Measurements from ENCODE around the gene CLNK. TPM values are rescaled to one million over a fixed set of nuclear protein-coding genes. Genes with fewer than 3 reads are reported as not detected.

The CLNK gene
- total RNA-seq, 2 donors from 2014 or later: not detected

- Mint-ChIP-seq H3K4me1 (peaks cover 2% of the 10 kb centered on the region), H3K9me3 (peaks cover 1% of the 10 kb centered on the region), H3K27ac (no peak overlapping the region), H3K4me3 (no peak overlapping the region), H3K36me3 (ENCODE audit: low read depth) (no peaks in the 10 kb centered on the region), H3K27me3 (ENCODE audit: insufficient read depth) (no peaks in the 10 kb centered on the region)
- Histone ChIP-seq H3K9ac (ENCODE audit: extremely low read depth, low read length, poor library complexity, severe bottlenecking) (no peak overlapping the region), H3K9me3 (ENCODE audit: control insufficient read depth, low read length) (no peaks in the 10 kb centered on the region), H3K27ac (ENCODE audit: low read depth, low read length) (no peak overlapping the region), H3K27me3 (ENCODE audit: control insufficient read depth, insufficient read depth, low read length, poor library complexity, severe bottlenecking) (no peaks in the 10 kb centered on the region), H3K36me3 (ENCODE audit: control insufficient read depth, insufficient read depth, low read length) (no peaks in the 10 kb centered on the region), H3K4me1 (ENCODE audit: control insufficient read depth, insufficient read depth, low read length) (no peaks in the 10 kb centered on the region), H3K4me3 (ENCODE audit: low read length) (no peak overlapping the region)
- 76 to 81% methylated on average over 5 of the region's 5 CpGs for WGBS, 2 experiments (ENCODE audit: insufficient coverage in 1 of 2, insufficient read length in 1 of 2)
- TF ChIP-seq, protein P1, sequence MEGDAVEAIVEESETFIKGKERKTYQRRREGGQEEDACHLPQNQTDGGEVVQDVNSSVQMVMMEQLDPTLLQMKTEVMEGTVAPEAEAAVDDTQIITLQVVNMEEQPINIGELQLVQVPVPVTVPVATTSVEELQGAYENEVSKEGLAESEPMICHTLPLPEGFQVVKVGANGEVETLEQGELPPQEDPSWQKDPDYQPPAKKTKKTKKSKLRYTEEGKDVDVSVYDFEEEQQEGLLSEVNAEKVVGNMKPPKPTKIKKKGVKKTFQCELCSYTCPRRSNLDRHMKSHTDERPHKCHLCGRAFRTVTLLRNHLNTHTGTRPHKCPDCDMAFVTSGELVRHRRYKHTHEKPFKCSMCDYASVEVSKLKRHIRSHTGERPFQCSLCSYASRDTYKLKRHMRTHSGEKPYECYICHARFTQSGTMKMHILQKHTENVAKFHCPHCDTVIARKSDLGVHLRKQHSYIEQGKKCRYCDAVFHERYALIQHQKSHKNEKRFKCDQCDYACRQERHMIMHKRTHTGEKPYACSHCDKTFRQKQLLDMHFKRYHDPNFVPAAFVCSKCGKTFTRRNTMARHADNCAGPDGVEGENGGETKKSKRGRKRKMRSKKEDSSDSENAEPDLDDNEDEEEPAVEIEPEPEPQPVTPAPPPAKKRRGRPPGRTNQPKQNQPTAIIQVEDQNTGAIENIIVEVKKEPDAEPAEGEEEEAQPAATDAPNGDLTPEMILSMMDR (conservative IDR thresholded peaks at IDR 0.05): no peak
- DNase-seq: no peak
These were observed 20.2 kb downstream of the CLNK start for GRCh38 chr4:10664408-10664807.

DNA sequence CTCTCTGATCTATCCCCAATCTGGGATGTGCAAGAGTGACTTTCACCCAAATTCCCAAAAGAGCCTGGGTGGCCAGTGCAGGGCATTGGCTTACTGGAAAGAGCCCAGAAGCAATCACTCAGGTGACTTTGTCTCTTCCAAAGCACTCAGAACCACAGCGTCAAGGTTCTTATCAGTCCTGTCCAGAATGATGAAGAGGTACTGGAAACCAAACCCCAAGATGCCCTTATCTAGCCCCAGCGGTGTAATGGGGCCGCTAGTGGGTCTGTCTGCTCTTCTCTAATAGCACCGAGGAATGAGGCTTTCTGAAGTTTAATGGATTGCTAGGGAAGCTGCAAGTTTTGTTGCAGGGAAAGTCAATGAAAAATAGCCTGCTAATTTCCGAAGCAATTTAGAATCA lies 21.6 kb downstream of the CLNK start:
- TF ChIP-seq, protein P1 (conservative IDR thresholded peaks at IDR 0.05): no peak
- H3K27ac Mint-ChIP-seq: no peak overlapping the region
- DNase-seq: no peak
- Histone ChIP-seq H3K27me3 (ENCODE audit: control insufficient read depth, insufficient read depth, low read length, poor library complexity, severe bottlenecking) (no peaks in the 10 kb centered on the region), H3K27ac (ENCODE audit: low read depth, low read length) (no peak overlapping the region), H3K36me3 (ENCODE audit: control insufficient read depth, insufficient read depth, low read length) (no peaks in the 10 kb centered on the region), H3K4me3 (ENCODE audit: low read length) (no peak overlapping the region), H3K4me1 (ENCODE audit: control insufficient read depth, insufficient read depth, low read length) (peaks cover 3% of the 10 kb centered on the region), H3K9me3 (ENCODE audit: control insufficient read depth, low read length) (no peaks in the 10 kb centered on the region), H3K9ac (ENCODE audit: extremely low read depth, low read length, poor library complexity, severe bottlenecking) (no peak overlapping the region)
- H3K27me3 Mint-ChIP-seq (ENCODE audit: insufficient read depth): no peaks in the 10 kb centered on the region
- H3K4me3 Mint-ChIP-seq: no peak overlapping the region
- H3K4me1 Mint-ChIP-seq: peaks cover 5% of the 10 kb centered on the region
- H3K9me3 Mint-ChIP-seq: peaks cover 1% of the 10 kb centered on the region
- WGBS, 2 experiments (ENCODE audit: insufficient coverage in 1 of 2, insufficient read length in 1 of 2): 93 to 95% methylated on average over 2 to 5 of the region's 5 CpGs
- H3K36me3 Mint-ChIP-seq (ENCODE audit: low read depth): no peaks in the 10 kb centered on the region

DNA sequence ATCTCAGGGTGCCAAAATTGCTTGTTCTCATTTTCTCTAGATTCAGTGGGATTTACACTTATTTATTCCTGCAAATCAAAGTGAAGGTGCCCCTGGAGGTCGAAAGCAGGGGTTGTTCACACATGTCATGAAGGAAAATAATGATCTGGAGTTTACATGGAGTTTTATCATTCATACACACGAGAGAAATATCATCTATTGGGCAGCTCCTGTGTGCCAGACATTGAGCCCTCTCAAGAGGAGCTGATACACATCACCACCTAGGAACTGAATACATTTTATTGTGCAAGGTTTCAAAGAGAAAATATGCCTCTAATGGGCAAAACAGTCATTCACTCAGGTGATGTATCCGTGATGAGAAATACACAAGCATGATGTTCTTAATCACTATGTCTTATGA lies 23.5 kb downstream of the CLNK start:
- TF ChIP-seq, protein P1 (conservative IDR thresholded peaks at IDR 0.05): no peak
- WGBS, 2 experiments (ENCODE audit: insufficient coverage in 1 of 2, insufficient read length in 1 of 2): 94 to 100% methylated on average over 2 to 3 of the region's 3 CpGs
- Histone ChIP-seq H3K27me3 (ENCODE audit: control insufficient read depth, insufficient read depth, low read length, poor library complexity, severe bottlenecking) (no peaks in the 10 kb centered on the region), H3K9me3 (ENCODE audit: control insufficient read depth, low read length) (no peaks in the 10 kb centered on the region), H3K4me3 (ENCODE audit: low read length) (no peak overlapping the region), H3K4me1 (ENCODE audit: control insufficient read depth, insufficient read depth, low read length) (peaks cover 3% of the 10 kb centered on the region), H3K27ac (ENCODE audit: low read depth, low read length) (no peak overlapping the region), H3K36me3 (ENCODE audit: control insufficient read depth, insufficient read depth, low read length) (no peaks in the 10 kb centered on the region), H3K9ac (ENCODE audit: extremely low read depth, low read length, poor library complexity, severe bottlenecking) (no peak overlapping the region)
- peaks cover 1% of the 10 kb centered on the region for H3K9me3 Mint-ChIP-seq
- no peak for DNase-seq
- no peaks in the 10 kb centered on the region for H3K36me3 Mint-ChIP-seq (ENCODE audit: low read depth)
- H3K4me1 Mint-ChIP-seq: peaks cover 8% of the 10 kb centered on the region
- no peak overlapping the region for H3K27ac Mint-ChIP-seq
- H3K4me3 Mint-ChIP-seq: no peak overlapping the region
- no peaks in the 10 kb centered on the region for H3K27me3 Mint-ChIP-seq (ENCODE audit: insufficient read depth)
